Stimulated activated CD8-positive, alpha-beta memory T cell treated with anti-CD3 and anti-CD28 coated beads, Interleukin-4, amount 100 ng/mL, for 4 hours (primary cell): ENCODE measurements around the gene ROR1.

ENCODE experiments used
- DNase-seq, 2 donors: peaks; one replicate each; pipeline ENCODE4 v3.0.0-alpha.2; 2020; ENCODE audit warnings: low read depth in 2 of 2, low spot score in 1 of 2

Gene ROR1

GRCh38 chr1:64046891-64047290, 273.1 kb downstream of the ROR1 start:
- DNase-seq, result no peak

GRCh38 chr1:64047549-64047996, 273.8 kb downstream of the ROR1 start:
- no peak for DNase-seq

- no peak for DNase-seq
Measured at GRCh38 chr1:64049900-64050540, 276.2 kb downstream of the ROR1 start.

- no peak for DNase-seq
Measured at GRCh38 chr1:64050601-64051000, 276.8 kb downstream of the ROR1 start.

- DNase-seq, result no peak
Measured at GRCh38 chr1:64051796-64052195, 278.0 kb downstream of the ROR1 start.

GRCh38 chr1:64052777-64053176, 279.0 kb downstream of the ROR1 start:
- no peak for DNase-seq

- DNase-seq, result no peak
Measured at GRCh38 chr1:64055310-64055709, 281.5 kb downstream of the ROR1 start.

GRCh38 chr1:64059556-64059955, 285.7 kb downstream of the ROR1 start:
- DNase-seq, result no peak

- DNase-seq, result no peak
Measured at GRCh38 chr1:64060611-64061302, 286.9 kb downstream of the ROR1 start.

GRCh38 chr1:64061430-64062104, 287.8 kb downstream of the ROR1 start:
- no peak for DNase-seq

- no peak for DNase-seq
Measured at GRCh38 chr1:64062529-64062928, 288.7 kb downstream of the ROR1 start.

GRCh38 chr1:64062941-64063581, 289.2 kb downstream of the ROR1 start:
- no peak for DNase-seq

- DNase-seq, result no peak
Measured at GRCh38 chr1:64065571-64065970, 291.8 kb downstream of the ROR1 start.

GRCh38 chr1:64072089-64072793, 298.4 kb downstream of the ROR1 start:
- DNase-seq, result no peak

- no peak for DNase-seq
Measured at GRCh38 chr1:64073705-64074104, 299.9 kb downstream of the ROR1 start.

- no peak for DNase-seq
Measured at GRCh38 chr1:64074767-64075166, 300.9 kb downstream of the ROR1 start.

GRCh38 chr1:64077281-64077940, 303.6 kb downstream of the ROR1 start:
- DNase-seq, result no peak

- DNase-seq, result no peak
Measured at GRCh38 chr1:64080941-64081562, 307.2 kb downstream of the ROR1 start.

GRCh38 chr1:64082459-64082858, 308.6 kb downstream of the ROR1 start:
- DNase-seq, result no peak

GRCh38 chr1:64084451-64084850, 310.6 kb downstream of the ROR1 start:
- no peak for DNase-seq
